ENCODE data around the gene CAPN10. TPM values are rescaled to one million over a fixed set of nuclear protein-coding genes. Genes with fewer than 3 reads are reported as not detected.

The CAPN10 gene
- total RNA-seq, 4 donors from 2014 or later: 9.9 to 23.3 (median 13.7) TPM

DNA sequence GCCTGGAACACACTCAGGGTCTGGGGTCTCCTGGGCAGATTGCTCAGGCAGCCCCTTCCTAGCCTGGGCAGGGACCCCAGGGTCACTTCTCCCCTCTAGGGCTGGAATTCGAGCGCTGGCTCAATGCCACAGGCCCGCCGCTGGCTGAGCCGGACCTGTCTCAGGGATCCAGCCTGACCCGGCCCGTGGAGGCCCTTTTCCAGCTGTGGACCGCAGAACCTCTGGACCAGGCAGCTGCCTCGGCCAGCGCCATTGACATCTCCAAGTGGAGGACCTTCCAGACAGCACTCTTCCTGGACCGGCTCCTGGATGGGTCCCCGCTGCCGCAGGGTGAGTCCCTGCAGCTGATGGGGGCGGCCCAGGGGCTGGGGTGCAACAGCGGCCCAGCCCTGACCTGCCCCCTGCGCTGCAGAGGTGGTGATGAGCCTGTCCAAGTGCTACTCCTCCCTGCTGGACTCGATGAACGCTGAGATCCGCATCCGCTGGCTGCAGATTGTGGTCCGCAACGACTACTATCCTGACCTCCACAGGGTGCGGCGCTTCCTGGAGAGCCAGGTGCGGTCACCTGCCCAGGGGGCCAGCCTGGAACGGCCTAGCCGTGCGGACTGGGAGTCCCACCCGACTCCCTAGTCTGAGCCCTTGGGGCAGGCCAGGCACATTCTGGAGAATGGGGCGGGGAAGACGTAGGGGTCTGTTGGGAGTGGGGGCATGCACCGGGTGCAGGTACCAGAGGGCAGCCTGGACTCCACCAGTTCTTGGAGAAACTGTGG is 9.9 kb upstream of the CAPN10 start:
- peaks cover 32 to 85% (median 35%) of the 10 kb centered on the region in 3 donors for H3K36me3 ChIP-seq
- intact Hi-C loops (cut with DNase I): no loop called here

DNA sequence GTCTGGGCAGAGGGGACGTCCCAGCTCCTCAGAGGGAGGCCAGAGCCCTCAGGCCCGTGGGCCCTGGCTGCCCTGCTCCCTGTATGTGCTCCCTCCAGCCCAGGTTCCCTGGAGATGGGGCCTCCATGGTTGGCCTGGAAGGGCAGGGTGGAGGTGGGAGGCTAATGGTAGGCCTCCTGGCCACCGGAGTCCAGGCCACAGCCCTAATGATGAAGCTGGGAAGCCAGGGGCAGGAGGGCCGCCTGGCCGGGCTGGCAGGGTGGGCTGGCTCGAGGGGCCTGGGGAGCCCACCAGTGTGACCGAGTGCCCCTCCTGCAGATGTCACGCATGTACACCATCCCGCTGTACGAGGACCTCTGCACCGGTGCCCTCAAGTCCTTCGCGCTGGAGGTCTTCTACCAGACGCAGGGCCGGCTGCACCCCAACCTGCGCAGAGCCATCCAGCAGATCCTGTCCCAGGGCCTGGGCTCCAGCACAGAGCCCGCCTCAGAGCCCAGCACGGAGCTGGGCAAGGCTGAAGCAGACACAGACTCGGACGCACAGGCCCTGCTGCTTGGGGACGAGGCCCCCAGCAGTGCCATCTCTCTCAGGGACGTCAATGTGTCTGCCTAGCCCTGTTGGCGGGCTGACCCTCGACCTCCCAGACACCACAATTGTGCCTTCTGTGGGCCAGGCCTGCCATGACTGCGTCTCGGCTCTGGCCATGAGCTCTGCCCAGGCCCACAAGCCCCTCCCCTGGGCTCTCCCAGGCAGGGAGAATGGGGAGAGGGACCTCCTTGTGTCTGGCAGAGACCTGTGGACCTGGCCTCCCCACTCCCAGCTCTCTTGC is 9.0 kb upstream of the CAPN10 start:
- no peaks in the 10 kb centered on the region for H3K27me3 ChIP-seq
- peaks cover 27 to 75% (median 28%) of the 10 kb centered on the region in 3 donors for H3K4me1 ChIP-seq
- intact Hi-C loops (cut with DNase I): no loop called here
- H3K27ac ChIP-seq: peak overlapping the region in 1 of 4 donors; percentile 88
- TF ChIP-seq, protein P1, sequence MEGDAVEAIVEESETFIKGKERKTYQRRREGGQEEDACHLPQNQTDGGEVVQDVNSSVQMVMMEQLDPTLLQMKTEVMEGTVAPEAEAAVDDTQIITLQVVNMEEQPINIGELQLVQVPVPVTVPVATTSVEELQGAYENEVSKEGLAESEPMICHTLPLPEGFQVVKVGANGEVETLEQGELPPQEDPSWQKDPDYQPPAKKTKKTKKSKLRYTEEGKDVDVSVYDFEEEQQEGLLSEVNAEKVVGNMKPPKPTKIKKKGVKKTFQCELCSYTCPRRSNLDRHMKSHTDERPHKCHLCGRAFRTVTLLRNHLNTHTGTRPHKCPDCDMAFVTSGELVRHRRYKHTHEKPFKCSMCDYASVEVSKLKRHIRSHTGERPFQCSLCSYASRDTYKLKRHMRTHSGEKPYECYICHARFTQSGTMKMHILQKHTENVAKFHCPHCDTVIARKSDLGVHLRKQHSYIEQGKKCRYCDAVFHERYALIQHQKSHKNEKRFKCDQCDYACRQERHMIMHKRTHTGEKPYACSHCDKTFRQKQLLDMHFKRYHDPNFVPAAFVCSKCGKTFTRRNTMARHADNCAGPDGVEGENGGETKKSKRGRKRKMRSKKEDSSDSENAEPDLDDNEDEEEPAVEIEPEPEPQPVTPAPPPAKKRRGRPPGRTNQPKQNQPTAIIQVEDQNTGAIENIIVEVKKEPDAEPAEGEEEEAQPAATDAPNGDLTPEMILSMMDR (IDR thresholded peaks at IDR 0.05): no peak
- TF ChIP-seq POLR2A (IDR thresholded peaks at IDR 0.05): no peak
- no peak for DNase-seq
- 84% methylated on average over 6 of the region's 26 CpGs; no CpG with 5 or more reads in 1 of the 2 donors for WGBS, 2 donors
- H3K4me3 ChIP-seq: no peak overlapping the region
- H3K9me3 ChIP-seq: no peaks in the 10 kb centered on the region
- peaks cover 31 to 78% (median 32%) of the 10 kb centered on the region in 3 donors for H3K36me3 ChIP-seq

More for the DNA sequence above, 9.9 kb upstream of the CAPN10 start:
- Histone ChIP-seq H3K4me1 (peaks cover 27 to 80% (median 28%) of the 10 kb centered on the region in 3 donors), H3K4me3 (no peak overlapping the region), H3K27me3 (no peaks in the 10 kb centered on the region), H3K27ac (peak overlapping the region in 2 of 4 donors; percentile 67 to 82), H3K9me3 (no peaks in the 10 kb centered on the region)
- DNase-seq: no peak
- 90 to 97% methylated on average over 2 to 5 of the region's 32 CpGs for WGBS, 2 donors
- TF ChIP-seq, protein P1 (IDR thresholded peaks at IDR 0.05): no peak
- TF ChIP-seq POLR2A (IDR thresholded peaks at IDR 0.05): no peak

DNA sequence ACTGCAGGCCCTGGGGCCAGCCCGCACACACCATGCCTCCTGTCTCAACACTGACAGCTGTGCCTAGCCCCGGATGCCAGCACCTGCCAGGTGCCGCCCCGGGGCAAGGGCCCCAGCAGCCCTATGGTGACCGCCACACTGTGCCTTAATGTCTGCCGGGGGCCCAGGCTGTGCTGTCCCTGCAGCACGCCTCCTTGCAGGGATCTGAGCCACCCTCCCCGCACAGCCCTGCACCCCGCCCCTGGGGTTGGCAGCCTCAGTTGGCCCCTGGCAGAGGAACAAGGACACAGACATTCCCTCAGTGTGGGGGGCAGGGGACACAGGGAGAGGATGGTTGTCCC is 8.5 kb upstream of the CAPN10 start:
- intact Hi-C loops (cut with DNase I): no loop called here
- Histone ChIP-seq H3K9me3 (no peaks in the 10 kb centered on the region), H3K4me1 (peaks cover 27 to 81% (median 28%) of the 10 kb centered on the region in 3 donors), H3K27ac (peak overlapping the region in 2 of 4 donors; percentile 87 to 88), H3K36me3 (peaks cover 30 to 73% (median 32%) of the 10 kb centered on the region in 3 donors), H3K27me3 (no peaks in the 10 kb centered on the region), H3K4me3 (no peak overlapping the region)
- WGBS, 2 donors: no CpG with 5 or more reads among the region's 9 CpGs
- TF ChIP-seq, protein P1 (IDR thresholded peaks at IDR 0.05): no peak
- TF ChIP-seq POLR2A (IDR thresholded peaks at IDR 0.05): no peak
- DNase-seq: no peak

DNA sequence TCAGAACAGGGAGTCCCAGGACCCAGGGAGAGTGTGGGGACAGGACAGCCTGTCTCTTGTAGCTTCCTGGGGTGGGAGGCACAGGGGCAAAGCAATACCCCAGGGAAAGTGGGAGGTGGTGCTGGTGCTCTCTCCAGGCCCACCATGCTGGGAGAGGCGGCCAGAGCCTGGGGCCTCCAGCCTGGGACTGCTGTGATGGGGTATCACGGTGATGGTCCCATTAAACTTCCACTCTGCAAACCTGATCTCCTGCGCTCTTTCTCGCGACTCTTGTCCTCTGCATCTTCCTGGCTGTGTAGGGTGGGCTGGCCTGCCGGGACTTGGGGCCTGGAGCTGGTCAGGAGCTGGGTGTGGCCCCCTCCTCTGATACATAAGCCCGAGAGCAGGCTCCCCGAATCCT is 8.0 kb upstream of the CAPN10 start:
- DNase-seq: no peak
- peaks cover 30 to 68% (median 32%) of the 10 kb centered on the region in 3 donors for H3K36me3 ChIP-seq

More for the DNA sequence above, 8.0 kb upstream of the CAPN10 start:
- H3K4me3 ChIP-seq: no peak overlapping the region
- H3K27ac ChIP-seq: peak overlapping the region in 2 of 4 donors; percentile 87 to 88
- TF ChIP-seq, protein P1 (IDR thresholded peaks at IDR 0.05): no peak
- no peak for TF ChIP-seq POLR2A (IDR thresholded peaks at IDR 0.05)
- no peaks in the 10 kb centered on the region for H3K27me3 ChIP-seq
- intact Hi-C loops (cut with DNase I): no loop called here
- H3K4me1 ChIP-seq: peaks cover 27 to 82% (median 28%) of the 10 kb centered on the region in 3 donors
- 96 to 100% methylated on average over 5 of the region's 8 CpGs for WGBS, 2 donors
- no peaks in the 10 kb centered on the region for H3K9me3 ChIP-seq
